Prostate gland (tissue), 2 donors: ENCODE results near the gene TADA1. TPM values are rescaled to one million over a fixed set of nuclear protein-coding genes. Genes with fewer than 3 reads are reported as not detected.

Experiments used
- DNase-seq: peaks from one replicate; pipeline ENCODE4 v3.0.0-alpha.2; 2019; ENCODE audit warnings: low spot score
- H3K27ac ChIP-seq, 2 donors: fragments of 200-600 bp; sonication (generic); 2 replicates each; pipeline ENCODE4 v1.5.1; 2017 to 2019
- H3K27me3 ChIP-seq: fragments of 200-600 bp; sonication (generic); replicated peaks from 2 replicates; pipeline ENCODE4 v1.5.1; 2019; ENCODE audit not compliant: insufficient read depth
- H3K36me3 ChIP-seq, 2 donors: fragments of 200-600 bp; sonication (generic); 1 replicate in 1 of 2; 2 replicates in 1 of 2; pipeline versions ENCODE4 v1.5.1 to v1.8.1; 2017 to 2019
- H3K4me1 ChIP-seq: fragments of 200-600 bp; sonication (generic); replicated peaks from 2 replicates; pipeline ENCODE4 v1.5.1; 2019
- H3K4me3 ChIP-seq, 2 donors: fragments of 200-600 bp; sonication (generic); 2 replicates each; pipeline ENCODE4 v1.5.1; 2017 to 2019
- H3K9me3 ChIP-seq: fragments of 200-600 bp; sonication (generic); 2 replicates; pipeline ENCODE4 v1.5.1; 2017
- CTCF ChIP-seq, 4 experiments: fragments of 200-600 bp in 2 of 4; fragments of 450-650 bp in 2 of 4; sonication (generic) in 2 of 4; IDR thresholded peaks; 1 replicate in 3 of 4; 2 replicates in 1 of 4; pipeline ENCODE4 v1.5.1; 2016 to 2019; ENCODE audit warnings: antibody characterized with exemption in 4 of 4, mild to moderate bottlenecking in 2 of 4, moderate library complexity in 2 of 4
- POLR2A ChIP-seq: fragments of 450-650 bp; IDR thresholded peaks from one replicate; pipeline ENCODE4 v1.6.1; 2016; ENCODE audit warnings: antibody characterized with exemption, mild to moderate bottlenecking
- POLR2AphosphoS5 ChIP-seq: sonication (generic); formaldehyde crosslinking; IDR thresholded peaks from one replicate; pipeline ENCODE4 v1.6.1; 2017; ENCODE audit warnings: antibody characterized with exemption
- WGBS: methylation state at CpG from one replicate; pipeline ENCODE4 v1.1.5; 2018; 5-methylcytosine and 5-hydroxymethylcytosine counted together
- intact Hi-C: fragments of 100-400 bp; cut with DNase I; formaldehyde crosslinking; loops from one replicate; pipeline ENCODE4 v1.14.2; 2022
- total RNA-seq, 2 donors: library from RNA; depleted of rRNA; stranded (reverse); fragments of >200 nt; gene quantifications; one replicate each; pipeline ENCODE4 v1.1.0, GENCODE V29; 2016

TADA1 gene
- total RNA-seq, 2 donors from 2014 or later: 14.2 to 19.5 TPM

GRCh38 chr1:166874464-166874863, 1.6 kb downstream of the TADA1 start:
- Histone ChIP-seq H3K27me3 (no peaks in the 10 kb centered on the region), H3K9me3 (no peaks in the 10 kb centered on the region), H3K4me3 (no peak overlapping the region), H3K36me3 (no peaks in the 10 kb centered on the region), H3K27ac (no peak overlapping the region), H3K4me1 (no peaks in the 10 kb centered on the region)
- WGBS: 97% methylated on average over 8 of the region's 8 CpGs
- no peak for DNase-seq
- TF ChIP-seq CTCF (IDR thresholded peaks at IDR 0.05) (no peak), POLR2A (no peak), POLR2AphosphoS5 (no peak)
- intact Hi-C loops: loop anchor here (2.0 to 10.0 kb wide), 2 partner anchors 34 to 350 kb away; partner anchors contain the start of gene POU2F1

GRCh38 chr1:166870584-166870983, 5.5 kb downstream of the TADA1 start:
- intact Hi-C loops: loop anchor here (10.0 kb wide), 1 partner anchor 354 kb away; the partner anchor contains the start of gene POU2F1
- 59% methylated on average over 4 of the region's 4 CpGs for WGBS
- H3K4me1 ChIP-seq: no peaks in the 10 kb centered on the region
- TF ChIP-seq POLR2AphosphoS5 (no peak), CTCF (IDR thresholded peaks at IDR 0.05) (no peak), POLR2A (no peak)
- H3K27ac ChIP-seq: no peak overlapping the region
- H3K9me3 ChIP-seq: no peaks in the 10 kb centered on the region
- H3K4me3 ChIP-seq: no peak overlapping the region
- DNase-seq: no peak
- no peaks in the 10 kb centered on the region for H3K27me3 ChIP-seq
- H3K36me3 ChIP-seq: no peaks in the 10 kb centered on the region

DNA sequence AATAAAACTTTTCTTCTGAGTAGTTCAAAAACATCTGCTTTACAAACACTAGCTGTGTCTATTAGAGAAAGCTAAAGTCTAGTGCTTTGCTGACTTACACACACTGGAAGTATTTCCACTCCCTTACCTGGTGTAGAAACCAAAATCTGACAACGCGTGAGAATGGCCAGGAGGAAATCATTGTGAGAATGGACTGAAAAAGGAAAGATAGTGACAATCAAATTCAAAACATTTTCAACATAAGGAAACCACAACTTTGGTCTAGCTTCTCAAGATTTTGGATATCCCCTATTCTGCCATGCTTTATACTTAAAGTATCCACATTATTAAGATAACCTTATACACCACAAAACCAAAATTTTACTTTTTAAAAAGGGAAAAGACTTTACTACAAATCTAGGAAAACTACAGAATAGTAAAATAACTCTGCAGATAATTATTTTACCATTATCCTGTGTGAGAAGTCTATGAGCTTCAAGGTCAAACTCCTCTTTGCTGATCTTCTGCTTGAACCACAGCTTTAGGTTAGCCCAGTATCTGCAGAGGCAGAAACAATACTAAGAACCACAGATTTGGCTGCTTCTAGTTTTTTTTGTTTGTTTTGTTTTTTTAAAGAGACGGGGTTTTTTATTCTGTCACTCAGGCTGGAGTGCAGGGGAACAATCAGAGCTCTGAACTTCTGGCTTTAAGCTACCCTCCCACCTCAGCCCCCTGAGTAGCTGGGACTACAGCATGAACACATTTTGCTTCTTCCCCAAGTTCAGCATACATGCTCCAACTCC, 6.6 kb downstream of the TADA1 start:
- no peaks in the 10 kb centered on the region for H3K27me3 ChIP-seq
- H3K4me3 ChIP-seq: no peak overlapping the region
- no peak for DNase-seq
- no peaks in the 10 kb centered on the region for H3K36me3 ChIP-seq
- no peak for TF ChIP-seq POLR2AphosphoS5
- TF ChIP-seq CTCF (IDR thresholded peaks at IDR 0.05): no peak
- no peak for TF ChIP-seq POLR2A
- 68% methylated on average over 3 of the region's 3 CpGs for WGBS
- H3K9me3 ChIP-seq: no peaks in the 10 kb centered on the region
- no peaks in the 10 kb centered on the region for H3K4me1 ChIP-seq
- intact Hi-C loops: loop anchor here (10.0 kb wide), 1 partner anchor 355 kb away; the partner anchor contains the start of gene POU2F1
- no peak overlapping the region for H3K27ac ChIP-seq

GRCh38 chr1:166868639-166869038, 7.4 kb downstream of the TADA1 start:
- intact Hi-C loops: no loop called here
- no peak for TF ChIP-seq POLR2A
- TF ChIP-seq CTCF (IDR thresholded peaks at IDR 0.05): no peak
- no peak for TF ChIP-seq POLR2AphosphoS5
- Histone ChIP-seq H3K27me3 (no peaks in the 10 kb centered on the region), H3K36me3 (no peaks in the 10 kb centered on the region), H3K4me3 (no peak overlapping the region), H3K27ac (no peak overlapping the region), H3K9me3 (no peaks in the 10 kb centered on the region), H3K4me1 (no peaks in the 10 kb centered on the region)
- whole genome bisulfite sequencing: 79% methylated on average over 7 of the region's 7 CpGs
- no peak for DNase-seq

DNA sequence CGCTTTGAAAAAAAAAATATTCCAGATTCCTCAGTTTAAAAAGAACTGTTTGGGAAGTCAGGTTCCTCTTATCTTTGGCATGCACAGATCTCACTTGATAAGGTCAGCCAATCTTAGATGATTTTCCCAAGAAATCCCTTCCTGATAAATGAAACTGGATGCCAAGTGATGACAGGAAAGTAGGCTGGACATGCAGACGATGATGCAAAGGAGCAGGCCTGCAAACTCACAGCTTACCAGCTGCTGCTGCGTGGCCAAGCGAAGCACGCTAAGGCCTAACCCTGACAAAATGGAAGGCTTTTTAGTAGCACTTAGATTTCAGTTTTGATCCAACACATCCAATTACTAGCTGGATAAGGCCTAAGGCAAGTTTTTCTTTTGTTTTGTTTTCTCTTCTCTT, 10.1 kb downstream of the TADA1 start:
- H3K4me3 ChIP-seq: no peak overlapping the region
- intact Hi-C loops: no loop called here
- H3K4me1 ChIP-seq: no peaks in the 10 kb centered on the region
- H3K27ac ChIP-seq: no peak overlapping the region
- no peaks in the 10 kb centered on the region for H3K27me3 ChIP-seq
- WGBS: 84% methylated on average over 5 of the region's 5 CpGs
- no peaks in the 10 kb centered on the region for H3K36me3 ChIP-seq
- H3K9me3 ChIP-seq: no peaks in the 10 kb centered on the region
- DNase-seq: no peak
- TF ChIP-seq POLR2AphosphoS5: no peak
- no peak for TF ChIP-seq CTCF (IDR thresholded peaks at IDR 0.05)
- TF ChIP-seq POLR2A: no peak
